ENCODE measurements around the gene PRELID3B. TPM values are rescaled to one million over a fixed set of nuclear protein-coding genes. Genes with fewer than 3 reads are reported as not detected.
"Not testable (repeated sequence)": the region's sequence is repeated elsewhere in the genome, so short reads cannot be mapped to it uniquely, and the experiment has no call there.

The PRELID3B gene
- total and polyA plus RNA-seq, 7 experiments from 2014 or later: 17.6 to 70.4 (median 42.0) TPM

GRCh38 chr20:59011874-59012157 lies 30.8 kb downstream of the PRELID3B start:
- H3K27ac ChIP-seq (ENCODE audit: low read depth, low read length); ATAC-seq; H3K36me3 Mint-ChIP-seq; H3K27ac Mint-ChIP-seq; intact Hi-C loops (cut with micrococcal nuclease); H3K27me3 ChIP-seq (ENCODE audit: control insufficient read depth in 2 of 2, insufficient read depth in 2 of 2, low read length in 2 of 2); H3K4me3 ChIP-seq (ENCODE audit: low read length); H3K9me3 Mint-ChIP-seq; POLR2A ChIA-PET; DNase-seq; H3K4me3 Mint-ChIP-seq; H3K36me3 ChIP-seq (ENCODE audit: control insufficient read depth in 2 of 3, insufficient read depth in 3 of 3, low read length in 3 of 3); H3K27me3 Mint-ChIP-seq; CTCF ChIA-PET; H3K9me3 ChIP-seq (ENCODE audit: control insufficient read depth in 2 of 3, low read length in 3 of 3): not testable (repeated sequence)
- H3K4me1 ChIP-seq (ENCODE audit: control insufficient read depth in 2 of 2, insufficient read depth in 2 of 2, low read length in 2 of 2): peaks cover 10 to 19% of the 10 kb centered on the region in 2 donors
- peaks cover 21 to 47% (median 39%) of the 10 kb centered on the region in 7 donors for H3K4me1 Mint-ChIP-seq

DNA sequence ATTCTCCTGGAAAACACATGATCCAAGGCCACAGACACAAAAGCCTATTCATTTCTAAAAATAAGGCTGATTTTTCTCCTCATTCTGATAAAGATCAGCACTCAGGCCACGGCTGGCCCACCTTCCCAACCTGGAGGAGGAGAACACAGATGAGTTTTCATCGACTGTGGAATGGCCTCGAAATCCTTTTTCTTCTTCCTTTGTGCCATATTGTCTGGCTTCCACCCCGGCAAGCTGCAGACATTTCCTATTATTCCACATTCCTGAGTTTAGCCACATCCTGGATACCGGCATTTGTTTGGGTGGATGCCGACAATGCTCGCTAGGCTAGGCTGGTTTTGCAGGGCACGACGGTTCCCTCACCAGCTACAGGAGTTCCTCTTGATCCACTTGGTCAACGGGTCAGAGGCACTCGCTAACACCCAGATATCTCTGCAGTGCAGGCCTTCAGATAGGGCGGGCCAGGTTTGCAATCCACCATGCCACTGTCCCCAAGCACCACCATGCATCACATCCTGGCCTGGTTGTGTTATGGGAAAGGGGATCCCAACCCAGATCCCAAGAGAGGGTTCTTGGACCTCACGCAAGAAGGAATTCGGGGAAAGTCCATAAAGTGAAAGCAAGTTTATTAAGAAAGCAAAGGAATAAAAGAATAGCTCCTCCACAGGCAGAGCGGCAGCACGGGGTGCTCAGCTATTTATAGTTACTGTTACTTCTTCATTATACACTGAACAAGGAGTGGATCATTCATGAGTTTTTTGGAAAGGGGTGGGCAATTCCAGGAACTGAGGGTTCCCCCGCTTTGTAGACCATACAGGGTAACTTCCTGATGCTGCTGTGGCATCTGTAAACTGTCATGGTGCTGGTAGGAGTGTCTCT lies 31.4 kb downstream of the PRELID3B start:
- no peaks in the 10 kb centered on the region for H3K36me3 Mint-ChIP-seq
- no peak overlapping the region for H3K27ac ChIP-seq (ENCODE audit: low read depth, low read length)
- no peaks in the 10 kb centered on the region for H3K27me3 Mint-ChIP-seq
- peaks cover 17 to 42% (median 33%) of the 10 kb centered on the region in 7 donors for H3K4me1 Mint-ChIP-seq
- H3K4me3 ChIP-seq (ENCODE audit: low read length): no peak overlapping the region
- H3K4me1 ChIP-seq (ENCODE audit: control insufficient read depth in 2 of 2, insufficient read depth in 2 of 2, low read length in 2 of 2): peaks cover 13 to 17% of the 10 kb centered on the region in 2 donors
- no peaks in the 10 kb centered on the region for H3K36me3 ChIP-seq (ENCODE audit: control insufficient read depth in 2 of 3, insufficient read depth in 3 of 3, low read length in 3 of 3)
- ChIA-PET POLR2A (no interaction called here), CTCF (no interaction called here)
- H3K27ac Mint-ChIP-seq: peak overlapping the region in 1 of 9 donors; percentile 34
- DNase-seq (no peak), ATAC-seq (no peak)
- no peaks in the 10 kb centered on the region for H3K9me3 ChIP-seq (ENCODE audit: control insufficient read depth in 2 of 3, low read length in 3 of 3)
- intact Hi-C loops (cut with micrococcal nuclease): no loop called here
- H3K27me3 ChIP-seq (ENCODE audit: control insufficient read depth in 2 of 2, insufficient read depth in 2 of 2, low read length in 2 of 2): no peaks in the 10 kb centered on the region
- no peak overlapping the region for H3K4me3 Mint-ChIP-seq
- H3K9me3 Mint-ChIP-seq: no peaks in the 10 kb centered on the region

GRCh38 chr20:59010321-59010994 lies 32.1 kb downstream of the PRELID3B start:
- Mint-ChIP-seq H3K27ac (peak overlapping the region in 1 of 9 donors; percentile 2), H3K4me3 (no peak overlapping the region), H3K9me3 (no peaks in the 10 kb centered on the region), H3K4me1 (peaks cover 20 to 45% (median 35%) of the 10 kb centered on the region in 7 donors), H3K36me3 (no peaks in the 10 kb centered on the region), H3K27me3 (no peaks in the 10 kb centered on the region)
- Histone ChIP-seq H3K9me3 (ENCODE audit: control insufficient read depth in 2 of 3, low read length in 3 of 3) (no peaks in the 10 kb centered on the region), H3K4me1 (ENCODE audit: control insufficient read depth in 2 of 2, insufficient read depth in 2 of 2, low read length in 2 of 2) (peaks cover 20 to 22% of the 10 kb centered on the region in 2 donors), H3K4me3 (ENCODE audit: low read length) (no peak overlapping the region), H3K27ac (ENCODE audit: low read depth, low read length) (no peak overlapping the region), H3K36me3 (ENCODE audit: control insufficient read depth in 2 of 3, insufficient read depth in 3 of 3, low read length in 3 of 3) (no peaks in the 10 kb centered on the region), H3K27me3 (ENCODE audit: control insufficient read depth in 2 of 2, insufficient read depth in 2 of 2, low read length in 2 of 2) (no peaks in the 10 kb centered on the region)
- POLR2A ChIA-PET: interaction anchor here (0.7 to 0.8 kb wide), 2 partner anchors 22 to 29 kb away, joined by 4 to 5 read pairs; partner anchors contain the start of gene ATP5F1E
- DNase-seq: no peak
- intact Hi-C loops (cut with micrococcal nuclease): no loop called here
- CTCF ChIA-PET: no interaction called here
- ATAC-seq: no peak

- Histone ChIP-seq H3K36me3 (ENCODE audit: control insufficient read depth in 2 of 3, insufficient read depth in 3 of 3, low read length in 3 of 3) (no peaks in the 10 kb centered on the region), H3K9me3 (ENCODE audit: control insufficient read depth in 2 of 3, low read length in 3 of 3) (no peaks in the 10 kb centered on the region), H3K4me3 (ENCODE audit: low read length) (no peak overlapping the region), H3K27ac (ENCODE audit: low read depth, low read length) (no peak overlapping the region), H3K4me1 (ENCODE audit: control insufficient read depth in 2 of 2, insufficient read depth in 2 of 2, low read length in 2 of 2) (peaks cover 25 to 26% of the 10 kb centered on the region in 2 donors), H3K27me3 (ENCODE audit: control insufficient read depth in 2 of 2, insufficient read depth in 2 of 2, low read length in 2 of 2) (no peaks in the 10 kb centered on the region)
- ChIA-PET POLR2A (interaction anchor here (0.8 to 1.4 kb wide), 4 partner anchors 14 to 114 kb away, joined by 3 to 5 read pairs (median 3); partner anchors contain the start of gene ATP5F1E), CTCF (interaction anchor here (0.8 kb wide), 1 partner anchor 16 kb away, joined by 4 read pairs; no protein-coding TSS in a partner anchor)
- intact Hi-C loops (cut with micrococcal nuclease): no loop called here
- Mint-ChIP-seq H3K27ac (peak overlapping the region in 2 of 9 donors; percentile 13 to 76), H3K4me1 (peaks cover 28 to 50% (median 43%) of the 10 kb centered on the region in 7 donors), H3K4me3 (peak overlapping the region in 3 of 10 donors; percentile 75 to 81 (median 80)), H3K9me3 (no peaks in the 10 kb centered on the region), H3K36me3 (peaks cover 0 to 5% (median 0%) of the 10 kb centered on the region in 5 donors), H3K27me3 (no peaks in the 10 kb centered on the region)
- DNase-seq: no peak
- no peak for ATAC-seq
Observed at GRCh38 chr20:59008715-59009336, 33.8 kb downstream of the PRELID3B start.

- Mint-ChIP-seq H3K27ac (peak overlapping the region in 5 of 9 donors; percentile 36 to 81 (median 72)), H3K4me3 (peak overlapping the region; percentile 61 to 81 (median 76)), H3K9me3 (no peaks in the 10 kb centered on the region), H3K27me3 (no peaks in the 10 kb centered on the region), H3K36me3 (peaks cover 0 to 8% (median 0%) of the 10 kb centered on the region in 5 donors), H3K4me1 (peaks cover 30 to 50% (median 41%) of the 10 kb centered on the region in 7 donors)
- ChIA-PET POLR2A (interaction anchor here (0.7 to 1.4 kb wide), 4 partner anchors 14 to 115 kb away, joined by 3 to 5 read pairs (median 3); no protein-coding TSS in a partner anchor), CTCF (interaction anchor here (0.8 kb wide), 1 partner anchor 17 kb away, joined by 4 read pairs; no protein-coding TSS in a partner anchor)
- Histone ChIP-seq H3K36me3 (ENCODE audit: control insufficient read depth in 2 of 3, insufficient read depth in 3 of 3, low read length in 3 of 3) (no peaks in the 10 kb centered on the region), H3K27ac (ENCODE audit: low read depth, low read length) (peak overlapping the region; percentile 62), H3K27me3 (ENCODE audit: control insufficient read depth in 2 of 2, insufficient read depth in 2 of 2, low read length in 2 of 2) (no peaks in the 10 kb centered on the region), H3K4me3 (ENCODE audit: low read length) (no peak overlapping the region), H3K4me1 (ENCODE audit: control insufficient read depth in 2 of 2, insufficient read depth in 2 of 2, low read length in 2 of 2) (peaks cover 20 to 23% of the 10 kb centered on the region in 2 donors), H3K9me3 (ENCODE audit: control insufficient read depth in 2 of 3, low read length in 3 of 3) (no peaks in the 10 kb centered on the region)
- ATAC-seq: peak; percentile 41
- peak in 1 of 9 donors; percentile 25 for DNase-seq
- intact Hi-C loops (cut with micrococcal nuclease): loop anchor here in 1 of 2 donors (1.0 to 2.0 kb wide), 2 partner anchors 35 to 214 kb away; partner anchors contain the start of gene PRELID3B
Observed at GRCh38 chr20:59007665-59008511, 34.7 kb downstream of the PRELID3B start.
